Skeletal muscle tissue (tissue), 4 donors: ENCODE data around the gene CHMP4B. TPM values are rescaled to one million over a fixed set of nuclear protein-coding genes. Genes with fewer than 3 reads are reported as not detected.

Source experiments
- H3K27ac ChIP-seq: one replicate; pipeline ENCODE4 v1.7.0; 2013; ENCODE audit warnings: mild to moderate bottlenecking, low read depth, low read length, inconsistent platforms
- H3K27me3 ChIP-seq, 3 donors: one replicate each; pipeline ENCODE4 v1.7.0; 2013; ENCODE audit warnings: low read length in 3 of 3; ENCODE audit not compliant: control insufficient read depth in 3 of 3, insufficient read depth in 3 of 3
- H3K36me3 ChIP-seq, 3 donors: one replicate each; pipeline ENCODE4 v1.7.0; 2013; ENCODE audit warnings: low read length in 3 of 3; ENCODE audit not compliant: control insufficient read depth in 3 of 3, insufficient read depth in 3 of 3
- H3K4me1 ChIP-seq, 3 donors: one replicate each; pipeline ENCODE4 v1.7.0; 2013; ENCODE audit warnings: low read length in 3 of 3, mild to moderate bottlenecking in 3 of 3; ENCODE audit not compliant: control insufficient read depth in 3 of 3, insufficient read depth in 3 of 3
- H3K4me3 ChIP-seq, 3 donors: one replicate each; pipeline ENCODE4 v1.7.0; 2013; ENCODE audit warnings: low read length in 3 of 3
- H3K9ac ChIP-seq, 3 donors: one replicate each; pipeline ENCODE4 v1.7.0; 2013; ENCODE audit warnings: low read length in 3 of 3, mild to moderate bottlenecking in 3 of 3, moderate library complexity in 2 of 3, low read depth in 1 of 3
- H3K9me3 ChIP-seq, 3 donors: one replicate each; pipeline ENCODE4 v1.7.0; 2013; ENCODE audit warnings: low read length in 3 of 3; ENCODE audit not compliant: control insufficient read depth in 3 of 3
- total RNA-seq: library from RNA; depleted of rRNA; stranded (reverse); fragments of >200 nt; gene quantifications from one replicate; pipeline ENCODE4 v1.2.3, GENCODE V29; 2014
- donor health status: Osteomylitis.

CHMP4B gene
- total RNA-seq, 1 donor from 2014 or later = 24.0 TPM

DNA sequence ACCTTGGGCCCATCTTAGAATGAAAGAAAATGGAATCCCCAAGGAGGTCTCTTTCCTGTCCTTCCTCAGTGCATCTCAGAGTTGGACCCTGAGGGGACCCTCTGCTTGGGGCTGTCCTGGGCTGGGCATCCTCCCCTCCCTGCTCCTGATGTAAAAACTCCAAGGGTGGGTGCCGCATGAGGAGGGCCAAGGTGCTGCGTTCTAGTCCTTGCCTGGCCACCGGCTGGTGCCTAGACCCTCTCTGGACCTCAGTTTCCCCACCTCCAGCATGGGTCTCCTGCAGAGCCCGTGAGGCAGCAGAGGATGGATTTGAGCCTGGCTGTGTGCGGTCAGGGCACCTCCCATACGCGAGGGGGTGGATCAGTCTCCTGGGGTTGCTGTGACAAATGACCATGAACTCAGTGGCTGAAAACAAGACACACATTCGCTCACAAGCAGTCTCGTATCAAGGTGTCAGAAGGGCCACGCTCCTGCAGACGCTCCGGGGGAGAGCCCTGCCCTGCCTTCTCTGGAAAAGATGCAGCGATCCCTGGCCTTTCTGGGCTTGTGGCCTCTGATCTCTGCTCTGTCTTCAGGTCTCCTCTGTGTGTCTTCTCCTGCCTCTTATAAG, 54.7 kb downstream of the CHMP4B start:
- no peak overlapping the region for H3K9ac ChIP-seq
- H3K27ac ChIP-seq = no peak overlapping the region
- H3K36me3 ChIP-seq = no peaks in the 10 kb centered on the region
- no peak overlapping the region for H3K4me3 ChIP-seq
- no peaks in the 10 kb centered on the region for H3K9me3 ChIP-seq
- H3K27me3 ChIP-seq = peaks cover 0 to 5% (median 0%) of the 10 kb centered on the region in 3 donors
- peaks cover 0 to 6% (median 4%) of the 10 kb centered on the region in 3 donors for H3K4me1 ChIP-seq

GRCh38 chr20:33866398-33867100, 55.4 kb downstream of the CHMP4B start:
- Histone ChIP-seq H3K9me3 (no peaks in the 10 kb centered on the region), H3K27ac (no peak overlapping the region), H3K36me3 (no peaks in the 10 kb centered on the region), H3K4me1 (peaks cover 0 to 6% (median 4%) of the 10 kb centered on the region in 3 donors), H3K9ac (no peak overlapping the region), H3K4me3 (no peak overlapping the region), H3K27me3 (peaks cover 0 to 5% (median 0%) of the 10 kb centered on the region in 3 donors)

GRCh38 chr20:33868042-33868441, 56.9 kb downstream of the CHMP4B start:
- H3K4me1 ChIP-seq = peaks cover 0 to 1% (median 0%) of the 10 kb centered on the region in 3 donors
- peaks cover 0 to 5% (median 0%) of the 10 kb centered on the region in 3 donors for H3K27me3 ChIP-seq
- H3K36me3 ChIP-seq = no peaks in the 10 kb centered on the region
- H3K4me3 ChIP-seq = no peak overlapping the region
- H3K9me3 ChIP-seq = no peaks in the 10 kb centered on the region
- H3K27ac ChIP-seq = no peak overlapping the region
- no peak overlapping the region for H3K9ac ChIP-seq

DNA sequence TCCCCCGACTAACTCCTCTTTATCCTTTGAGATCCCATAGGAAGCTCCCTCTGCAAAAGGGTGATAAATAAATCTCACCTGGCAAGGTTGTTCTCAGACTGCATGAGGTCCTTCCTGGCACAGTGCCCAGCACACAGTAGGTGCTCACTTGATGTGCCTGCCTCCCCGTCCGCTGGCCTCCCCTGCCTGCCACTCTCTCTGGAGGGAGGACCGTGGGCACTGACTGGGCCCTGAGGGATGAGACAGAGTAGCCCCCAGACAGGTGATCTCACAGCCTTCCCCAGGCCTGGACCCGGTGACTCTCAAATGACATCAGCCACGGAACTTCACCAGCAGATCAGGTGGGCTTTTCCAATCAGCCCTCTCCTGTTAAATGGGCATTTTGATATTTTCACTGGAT, 57.4 kb downstream of the CHMP4B start:
- H3K4me3 ChIP-seq = no peak overlapping the region
- no peak overlapping the region for H3K9ac ChIP-seq
- no peaks in the 10 kb centered on the region for H3K9me3 ChIP-seq
- no peaks in the 10 kb centered on the region for H3K36me3 ChIP-seq
- peaks cover 0 to 5% (median 0%) of the 10 kb centered on the region in 3 donors for H3K27me3 ChIP-seq
- no peaks in the 10 kb centered on the region for H3K4me1 ChIP-seq
- H3K27ac ChIP-seq = no peak overlapping the region

GRCh38 chr20:33869283-33869682, 58.1 kb downstream of the CHMP4B start:
- Histone ChIP-seq H3K4me3 (no peak overlapping the region), H3K4me1 (no peaks in the 10 kb centered on the region), H3K9me3 (no peaks in the 10 kb centered on the region), H3K9ac (no peak overlapping the region), H3K36me3 (no peaks in the 10 kb centered on the region), H3K27me3 (peaks cover 0 to 5% (median 0%) of the 10 kb centered on the region in 3 donors), H3K27ac (no peak overlapping the region)

DNA sequence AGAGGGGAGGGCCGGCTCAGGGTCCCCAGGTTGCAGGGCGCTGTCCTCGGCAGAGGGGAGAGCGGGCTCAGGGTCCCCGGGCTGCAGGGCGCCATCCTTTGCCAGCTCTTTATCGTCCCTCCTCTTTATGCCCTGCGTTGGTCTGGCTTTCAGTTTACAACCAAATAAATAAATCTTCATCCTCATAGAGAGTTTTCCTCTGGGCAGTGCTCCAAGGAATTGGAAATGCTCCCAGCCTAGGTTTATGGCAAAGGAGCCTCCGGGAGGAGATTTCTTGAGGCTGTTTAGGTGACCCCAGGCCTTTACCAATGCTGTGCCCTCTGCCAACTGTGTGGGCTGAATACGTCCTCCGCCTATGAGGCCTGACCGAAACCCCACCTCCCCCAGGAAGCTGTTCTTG, 60.2 kb downstream of the CHMP4B start:
- H3K4me1 ChIP-seq = no peaks in the 10 kb centered on the region
- H3K27me3 ChIP-seq = peaks cover 0 to 5% (median 0%) of the 10 kb centered on the region in 3 donors
- H3K4me3 ChIP-seq = no peak overlapping the region
- H3K9ac ChIP-seq = no peak overlapping the region
- H3K9me3 ChIP-seq = no peaks in the 10 kb centered on the region
- no peaks in the 10 kb centered on the region for H3K36me3 ChIP-seq
- H3K27ac ChIP-seq = no peak overlapping the region

GRCh38 chr20:33874129-33874528, 63.0 kb downstream of the CHMP4B start:
- Histone ChIP-seq H3K36me3 (no peaks in the 10 kb centered on the region), H3K4me1 (no peaks in the 10 kb centered on the region), H3K9ac (no peak overlapping the region), H3K27me3 (peaks cover 0 to 3% (median 0%) of the 10 kb centered on the region in 3 donors), H3K9me3 (peaks cover 0 to 3% (median 0%) of the 10 kb centered on the region in 3 donors), H3K4me3 (no peak overlapping the region), H3K27ac (no peak overlapping the region)

GRCh38 chr20:33875055-33875454, 63.9 kb downstream of the CHMP4B start:
- Histone ChIP-seq H3K9ac (no peak overlapping the region), H3K27me3 (no peaks in the 10 kb centered on the region), H3K4me3 (no peak overlapping the region), H3K36me3 (no peaks in the 10 kb centered on the region), H3K27ac (no peak overlapping the region), H3K4me1 (no peaks in the 10 kb centered on the region), H3K9me3 (peaks cover 2 to 4% (median 3%) of the 10 kb centered on the region in 3 donors)

- no peak overlapping the region for H3K27ac ChIP-seq
- H3K36me3 ChIP-seq = no peaks in the 10 kb centered on the region
- no peaks in the 10 kb centered on the region for H3K4me1 ChIP-seq
- H3K9me3 ChIP-seq = peaks cover 2 to 4% (median 3%) of the 10 kb centered on the region in 3 donors
- H3K9ac ChIP-seq = no peak overlapping the region
- H3K27me3 ChIP-seq = no peaks in the 10 kb centered on the region
- H3K4me3 ChIP-seq = no peak overlapping the region
These were observed 64.4 kb downstream of the CHMP4B start for GRCh38 chr20:33875534-33876026.

- no peaks in the 10 kb centered on the region for H3K36me3 ChIP-seq
These were observed 67.4 kb downstream of the CHMP4B start for GRCh38 chr20:33878583-33878982.

More at GRCh38 chr20:33878583-33878982, 67.4 kb downstream of the CHMP4B start:
- Histone ChIP-seq H3K27me3 (peaks cover 0 to 3% (median 0%) of the 10 kb centered on the region in 3 donors), H3K27ac (no peak overlapping the region), H3K9ac (no peak overlapping the region), H3K9me3 (peaks cover 2 to 4% (median 3%) of the 10 kb centered on the region in 3 donors), H3K4me1 (no peaks in the 10 kb centered on the region), H3K4me3 (no peak overlapping the region)
